H1 (cell line): ENCODE data around the gene C10orf95. TPM values are rescaled to one million over a fixed set of nuclear protein-coding genes. Genes with fewer than 3 reads are reported as not detected.

ENCODE experiments used
- CTCF ChIA-PET: fragments of 300-600 bp; sonication (Branson Sonifier 250); formaldehyde crosslinking; loops from one replicate; lab custom pipeline; 2021; ENCODE audit not compliant: partially characterized antibody; lab: Charles Lee
- POLR2A ChIA-PET: fragments of 300-600 bp; sonication (Branson Sonifier 250); formaldehyde crosslinking; loops from one replicate; lab custom pipeline; 2021; ENCODE audit warnings: inconsistent platforms; ENCODE audit not compliant: partially characterized antibody; lab: Charles Lee
- DNase-seq, 2 experiments: peaks; one replicate each; pipeline versions ENCODE4 v3.0.0 to v3.0.0-alpha.2; 2010 to 2022; ENCODE audit warnings: low spot score in 2 of 2, low read depth in 1 of 2, mixed read lengths in 1 of 2
- FAIRE-seq: peaks from 2 replicates; lab custom pipeline; 2011; peaks lifted over from hg19 to GRCh38; lab: Jason Lieb, UNC
- H2AFZ ChIP-seq: 2 replicates; pipeline ENCODE4 v1.8.1; 2012; ENCODE audit warnings: low read length, inconsistent platforms
- H2AK5ac ChIP-seq: 2 replicates; pipeline ENCODE4 v1.6.1; 2013; ENCODE audit warnings: low read depth, low read length
- H2BK120ac ChIP-seq: replicated peaks from 2 replicates; pipeline ENCODE3; 2013; ENCODE audit warnings: low read depth, low read length, inconsistent platforms
- H2BK12ac ChIP-seq: 2 replicates; pipeline ENCODE4 v1.6.1; 2013; ENCODE audit warnings: low read depth, low read length
- H2BK15ac ChIP-seq: 2 replicates; pipeline ENCODE4 v1.6.1; 2013; ENCODE audit warnings: low read length
- H2BK20ac ChIP-seq: 2 replicates; pipeline ENCODE4 v1.6.1; 2013; ENCODE audit warnings: low read length
- H2BK5ac ChIP-seq: 2 replicates; pipeline ENCODE4 v1.6.1; 2013; ENCODE audit warnings: low read depth, low read length
- H3K14ac ChIP-seq: 2 replicates; pipeline ENCODE4 v1.6.1; 2013; ENCODE audit warnings: inconsistent platforms; ENCODE audit not compliant: insufficient read length
- H3K18ac ChIP-seq: 2 replicates; pipeline ENCODE4 v1.6.1; 2013; ENCODE audit warnings: low read length; ENCODE audit errors: extremely low read depth
- H3K23ac ChIP-seq: 2 replicates; pipeline ENCODE4 v1.6.1; 2013; ENCODE audit warnings: inconsistent platforms; ENCODE audit not compliant: insufficient read length
- H3K23me2 ChIP-seq: 2 replicates; pipeline ENCODE4 v1.6.1; 2013; ENCODE audit warnings: low read depth, low read length
- H3K27ac ChIP-seq: 2 replicates; pipeline ENCODE4 v1.6.1; 2011; ENCODE audit warnings: low read depth, low read length, inconsistent platforms
- H3K27me3 ChIP-seq, 4 experiments: replicated peaks in 1 of 4; 1 replicate in 1 of 4; 2 replicates in 3 of 4; pipeline versions ENCODE4 v1.6.1 to v1.8.1; 2011 to 2013; ENCODE audit warnings: low read length in 3 of 4, mild to moderate bottlenecking in 3 of 4, inconsistent platforms in 2 of 4, mixed read lengths in 2 of 4, moderate library complexity in 1 of 4; ENCODE audit not compliant: control insufficient read depth in 3 of 4, insufficient read depth in 3 of 4; ENCODE audit errors: extremely low read depth in 1 of 4
- H3K36me3 ChIP-seq, 4 experiments: 2 replicates each; pipeline versions ENCODE4 v1.6.1 to v1.8.1; 2011 to 2013; ENCODE audit warnings: mild to moderate bottlenecking in 4 of 4, low read length in 3 of 4, moderate library complexity in 2 of 4, control low read depth in 1 of 4, inconsistent platforms in 1 of 4; ENCODE audit not compliant: insufficient read depth in 4 of 4, control insufficient read depth in 2 of 4
- H3K4ac ChIP-seq: replicated peaks from 2 replicates; pipeline ENCODE3; 2013; ENCODE audit warnings: low read length, low read depth, mixed read lengths, inconsistent platforms; ENCODE audit not compliant: insufficient read length
- H3K4me1 ChIP-seq, 4 experiments: replicated peaks in 1 of 4; 1 replicate in 1 of 4; 2 replicates in 3 of 4; pipeline versions ENCODE4 v1.6.1 to v1.8.1; 2011 to 2013; ENCODE audit warnings: low read length in 3 of 4, inconsistent platforms in 2 of 4, mixed read lengths in 1 of 4; ENCODE audit not compliant: insufficient read depth in 4 of 4, control insufficient read depth in 3 of 4
- H3K4me2 ChIP-seq, 2 experiments: 2 replicates each; pipeline versions ENCODE4 v1.6.1 to v1.8.1; 2011 to 2013; ENCODE audit warnings: low read depth in 2 of 2, low read length in 2 of 2, control low read depth in 1 of 2, inconsistent platforms in 1 of 2, mild to moderate bottlenecking in 1 of 2; ENCODE audit not compliant: insufficient read depth in 1 of 2
- H3K4me3 ChIP-seq, 4 experiments: fragments of 200-600, 300-600 bp in 1 of 4; sonication (generic), shearing (Covaris generic), sonication (Bioruptor Twin) in 1 of 4; 2 replicates each; pipeline versions ENCODE4 v1.5.1 to v1.8.1; 2011 to 2016; ENCODE audit warnings: low read length in 4 of 4, low read depth in 3 of 4, control low read depth in 2 of 4, inconsistent platforms in 2 of 4, mild to moderate bottlenecking in 2 of 4, mixed read lengths in 1 of 4, moderate library complexity in 1 of 4; ENCODE audit not compliant: insufficient read depth in 2 of 4; ENCODE audit errors: extremely low read depth in 1 of 4
- H3K56ac ChIP-seq: replicated peaks from 2 replicates; pipeline ENCODE3; 2013; ENCODE audit warnings: low read depth, mild to moderate bottlenecking, mixed read lengths, low read length, inconsistent platforms; ENCODE audit not compliant: insufficient read length
- H3K79me1 ChIP-seq: 2 replicates; pipeline ENCODE4 v1.6.1; 2013; ENCODE audit warnings: low read depth, low read length, control low read depth
- H3K79me2 ChIP-seq, 2 experiments: 2 replicates each; pipeline versions ENCODE4 v1.6.1 to v1.8.1; 2012 to 2013; ENCODE audit warnings: low read length in 2 of 2, mild to moderate bottlenecking in 2 of 2, inconsistent platforms in 1 of 2; ENCODE audit not compliant: insufficient read depth in 2 of 2, control insufficient read depth in 1 of 2
- H3K9ac ChIP-seq, 4 experiments: replicated peaks in 1 of 4; 1 replicate in 1 of 4; 2 replicates in 3 of 4; pipeline versions ENCODE4 v1.6.1 to v1.8.1; 2011 to 2013; ENCODE audit warnings: low read depth in 3 of 4, low read length in 3 of 4, control low read depth in 2 of 4, mild to moderate bottlenecking in 2 of 4, moderate library complexity in 2 of 4, inconsistent platforms in 1 of 4; ENCODE audit errors: extremely low read depth in 1 of 4
- H3K9me3 ChIP-seq, 2 experiments: 2 replicates each; pipeline versions ENCODE4 v1.6.1 to v1.8.1; 2012 to 2013; ENCODE audit warnings: mild to moderate bottlenecking in 2 of 2, moderate library complexity in 2 of 2, control low read depth in 1 of 2, inconsistent platforms in 1 of 2, low read depth in 1 of 2, low read length in 1 of 2, mixed read lengths in 1 of 2; ENCODE audit not compliant: insufficient read depth in 2 of 2
- H4K20me1 ChIP-seq, 2 experiments: replicated peaks in 1 of 2; 2 replicates each; pipeline versions ENCODE3 to v1.8.1; 2011 to 2013; ENCODE audit warnings: inconsistent platforms in 2 of 2, low read length in 2 of 2, mild to moderate bottlenecking in 1 of 2; ENCODE audit not compliant: insufficient read depth in 2 of 2, control insufficient read depth in 1 of 2
- H4K5ac ChIP-seq: 2 replicates; pipeline ENCODE4 v1.6.1; 2013; ENCODE audit warnings: low read length, low read depth, mixed read lengths, inconsistent platforms; ENCODE audit not compliant: insufficient read length
- H4K8ac ChIP-seq: 2 replicates; pipeline ENCODE4 v1.8.0; 2013; ENCODE audit warnings: mild to moderate bottlenecking, moderate library complexity, low read length, inconsistent platforms; ENCODE audit not compliant: insufficient read depth; ENCODE audit errors: extremely low read depth
- H4K91ac ChIP-seq: replicated peaks from 2 replicates; pipeline ENCODE3; 2013; ENCODE audit warnings: low read length, mixed read lengths, inconsistent platforms; ENCODE audit not compliant: insufficient read length
- BACH1 ChIP-seq: IDR thresholded peaks from 2 replicates; pipeline ENCODE4 v1.6.1; 2012; ENCODE audit warnings: low read length, improper control_type of control experiment
- CBX5 ChIP-seq: fragments of 300-800, 300-1000 bp; sonication (generic); IDR thresholded peaks from 2 replicates; pipeline ENCODE4 v1.7.1; 2016; ENCODE audit warnings: antibody characterized with exemption, low read length, low read depth
- CBX8 ChIP-seq: fragments of 300-800, 300-1000 bp; sonication (generic); IDR thresholded peaks from 2 replicates; pipeline ENCODE4 v1.7.1; 2016; ENCODE audit warnings: low read depth, low read length, borderline replicate concordance
- EP300 ChIP-seq, 2 experiments: IDR thresholded peaks; 1 replicate in 1 of 2; 2 replicates in 1 of 2; pipeline ENCODE4 v1.6.1; 2011 to 2012; ENCODE audit warnings: low read depth in 2 of 2, low read length in 2 of 2, mild to moderate bottlenecking in 2 of 2, borderline replicate concordance in 1 of 2, inconsistent platforms in 1 of 2, moderate library complexity in 1 of 2
- KDM4A ChIP-seq: IDR thresholded peaks from one replicate; pipeline ENCODE4 v1.7.1; 2012; ENCODE audit warnings: low read depth, mild to moderate bottlenecking, moderate library complexity, low read length, inconsistent platforms; ENCODE audit not compliant: severe bottlenecking
- POLR2A ChIP-seq, 2 experiments: IDR thresholded peaks; 1 replicate in 1 of 2; 2 replicates in 1 of 2; pipeline ENCODE4 v1.6.1; 2011; ENCODE audit warnings: low read depth in 2 of 2, low read length in 2 of 2, mild to moderate bottlenecking in 2 of 2; ENCODE audit errors: control extremely low read depth in 1 of 2
- POU5F1 ChIP-seq: IDR thresholded peaks from 2 replicates; pipeline ENCODE4 v1.6.1; 2011; ENCODE audit warnings: low read depth, mild to moderate bottlenecking, low read length, moderate library complexity
- RAD21 ChIP-seq, 2 experiments: IDR thresholded peaks in 1 of 2; conservative IDR thresholded peaks in 1 of 2; 2 replicates each; pipeline ENCODE4 v1.6.1; 2011; ENCODE audit warnings: low read depth in 2 of 2, low read length in 2 of 2, improper control_type of control experiment in 1 of 2, inconsistent platforms in 1 of 2, mild to moderate bottlenecking in 1 of 2, moderate library complexity in 1 of 2
- SIRT6 ChIP-seq: IDR thresholded peaks from one replicate; pipeline ENCODE4 v1.7.1; 2012; ENCODE audit warnings: low read length, inconsistent platforms
- ZNF274 ChIP-seq: IDR thresholded peaks from 2 replicates; pipeline ENCODE4 v1.7.0; 2012; ENCODE audit warnings: low read length, borderline replicate concordance; ENCODE audit errors: extremely low read depth
- WGBS, 2 experiments: shearing (Covaris generic) in 1 of 2; methylation state at CpG; one replicate each; pipeline versions ENCODE4 v1.1.6 to v1.1.7; 2013 to 2015; ENCODE audit warnings: low lambda C conversion rate in 2 of 2, mixed read lengths in 2 of 2, inconsistent platforms in 1 of 2, low coverage in 1 of 2, missing lambda C conversion rate in 1 of 2; ENCODE audit not compliant: insufficient replicate concordance in 2 of 2, insufficient coverage in 1 of 2, insufficient read length in 1 of 2; ENCODE audit errors: extremely low coverage in 1 of 2, missing lambda C conversion rate in 1 of 2; 5-methylcytosine and 5-hydroxymethylcytosine counted together
- polyA plus RNA-seq, 7 experiments: library from polyadenylated mRNA; depleted of rRNA in 3 of 7; stranded (reverse) in 5 of 7; unstranded in 2 of 7; fragments of >200 nt in 5 of 7; fragments of 200-250 nt in 2 of 7; gene quantifications; 1 replicate in 5 of 7; 2 replicates in 1 of 7; 4 replicates in 1 of 7; pipeline versions ENCODE4 v1.2.1 to v1.2.3, GENCODE V29; 2011 to 2013; ENCODE audit warnings: missing spikeins in 2 of 7, mixed read lengths in 2 of 7
- total RNA-seq: library from RNA; stranded (reverse); fragmentation: NEBNext Ultra II Directional; extraction: Animal tissue kit (Norgen Biotek cat#: 25700); gene quantifications from 2 replicates; pipeline ENCODE4 v1.2.1, GENCODE V29; 2021
- TF ChIP-seq, protein P1 (sequence below): IDR thresholded peaks from 2 replicates; pipeline ENCODE4 v1.6.1; 2011; ENCODE audit warnings: low read depth, mild to moderate bottlenecking, low read length; ENCODE audit not compliant: insufficient read depth
- TF ChIP-seq, protein P2 (sequence below): IDR thresholded peaks from 2 replicates; pipeline ENCODE4 v1.6.1; 2012; ENCODE audit warnings: inconsistent platforms

Gene C10orf95
- total and polyA plus RNA-seq, 2 of the 8 experiments (the other 6 are each of a cell fraction or from before 2014, with no cell fraction given), result 0.34 to 0.48 TPM

DNA sequence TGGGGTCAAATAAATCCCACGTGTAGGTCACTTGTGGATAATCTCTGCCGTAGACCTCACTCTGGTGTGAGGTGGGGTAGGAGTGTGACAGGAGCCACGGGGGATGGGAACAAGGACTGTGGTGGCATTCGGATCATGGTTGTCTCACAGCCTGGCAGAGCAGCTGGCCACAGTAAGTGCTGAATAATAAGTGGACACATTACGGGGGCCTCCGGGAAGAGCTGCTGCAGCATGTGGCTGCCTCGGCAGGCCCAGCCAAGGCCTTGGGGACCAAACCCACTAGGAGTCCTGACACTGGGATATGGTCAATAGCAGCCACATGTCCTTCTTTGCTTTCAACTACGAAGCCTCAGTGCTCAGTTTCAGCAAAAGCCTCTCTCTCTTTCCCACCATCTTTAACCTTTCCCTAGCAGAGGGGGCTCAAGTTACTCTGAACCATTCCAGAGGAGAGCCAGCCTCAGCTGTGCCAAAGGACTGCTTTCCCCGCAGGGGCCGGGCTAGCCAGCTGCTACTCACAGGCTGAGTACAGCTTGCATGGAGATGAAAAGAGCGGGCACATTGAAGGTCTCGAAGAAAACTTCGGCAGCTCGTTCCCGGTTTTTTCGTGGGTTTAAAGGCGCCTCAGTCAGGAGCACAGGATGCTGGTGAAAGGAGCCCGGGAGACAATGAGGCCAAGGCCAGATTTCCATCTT is 33.9 kb upstream of the C10orf95 start:
- Histone ChIP-seq H2BK20ac (no peak overlapping the region), H3K79me1 (no peaks in the 10 kb centered on the region), H3K4ac (no peak overlapping the region), H3K4me1 (no peaks in the 10 kb centered on the region), H2AK5ac (no peak overlapping the region), H2BK15ac (no peak overlapping the region), H3K9me3 (no peaks in the 10 kb centered on the region), H3K4me2 (no peak overlapping the region), H4K5ac (no peak overlapping the region), H2AFZ (no peak overlapping the region), H4K91ac (no peak overlapping the region), H3K23me2 (no peaks in the 10 kb centered on the region), H2BK120ac (no peak overlapping the region), H3K27ac (no peak overlapping the region), H3K36me3 (peaks cover 29 to 69% (median 56%) of the 10 kb centered on the region in 4 experiments), H3K56ac (no peak overlapping the region), H3K79me2 (no peaks in the 10 kb centered on the region), H3K9ac (no peak overlapping the region), H2BK12ac (no peak overlapping the region), H3K23ac (no peak overlapping the region), H3K4me3 (no peak overlapping the region), H3K27me3 (no peaks in the 10 kb centered on the region), H3K18ac (no peak overlapping the region), H2BK5ac (no peak overlapping the region), H3K14ac (no peak overlapping the region), H4K20me1 (peaks cover 0 to 10% of the 10 kb centered on the region in 2 experiments), H4K8ac (no peak overlapping the region)
- CTCF ChIA-PET, result interaction anchor here (1.1 to 8.1 kb wide), 8 partner anchors 18 to 101 kb away, joined by 3 to 77 read pairs (median 4); partner anchors contain the start of gene ACTR1A
- 88% methylated on average over 18 of the region's 18 CpGs; no CpG with 5 or more reads in 1 of the 2 experiments for WGBS, 2 experiments
- POLR2A ChIA-PET, result no interaction called here
- DNase-seq (no peak), FAIRE-seq (no peak)
- TF ChIP-seq, protein P1, sequence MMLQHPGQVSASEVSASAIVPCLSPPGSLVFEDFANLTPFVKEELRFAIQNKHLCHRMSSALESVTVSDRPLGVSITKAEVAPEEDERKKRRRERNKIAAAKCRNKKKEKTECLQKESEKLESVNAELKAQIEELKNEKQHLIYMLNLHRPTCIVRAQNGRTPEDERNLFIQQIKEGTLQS, result no peak
- TF ChIP-seq SIRT6 (no peak), ZNF274 (no peak), POLR2A (IDR thresholded peaks at IDR 0.05; ENCODE audit: control extremely low read depth in 1 of 2, low read depth in 2 of 2, low read length in 2 of 2) (no peak), POU5F1 (no peak), CBX5 (no peak), KDM4A (no peak), CBX8 (no peak), EP300 (IDR thresholded peaks at IDR 0.05; ENCODE audit: borderline replicate concordance in 1 of 2, low read depth in 2 of 2, low read length in 2 of 2) (no peak), BACH1 (no peak), RAD21 (IDR thresholded peaks at IDR 0.05 in 1 of 2, conservative IDR thresholded peaks at IDR 0.05 in 1 of 2; ENCODE audit: low read depth in 2 of 2, low read length in 2 of 2) (no peak)
- TF ChIP-seq, protein P2, sequence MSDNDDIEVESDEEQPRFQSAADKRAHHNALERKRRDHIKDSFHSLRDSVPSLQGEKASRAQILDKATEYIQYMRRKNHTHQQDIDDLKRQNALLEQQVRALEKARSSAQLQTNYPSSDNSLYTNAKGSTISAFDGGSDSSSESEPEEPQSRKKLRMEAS, result no peak
